GM19035 (cell line): ENCODE data around the gene TMEM72.

ENCODE experiments used
- ATAC-seq: cut with Tn5 transposase; IDR thresholded peaks from one replicate; pipeline ENCODE4 v1.9.1; 2021; ENCODE audit not compliant: unreplicated experiment

The TMEM72 gene

DNA sequence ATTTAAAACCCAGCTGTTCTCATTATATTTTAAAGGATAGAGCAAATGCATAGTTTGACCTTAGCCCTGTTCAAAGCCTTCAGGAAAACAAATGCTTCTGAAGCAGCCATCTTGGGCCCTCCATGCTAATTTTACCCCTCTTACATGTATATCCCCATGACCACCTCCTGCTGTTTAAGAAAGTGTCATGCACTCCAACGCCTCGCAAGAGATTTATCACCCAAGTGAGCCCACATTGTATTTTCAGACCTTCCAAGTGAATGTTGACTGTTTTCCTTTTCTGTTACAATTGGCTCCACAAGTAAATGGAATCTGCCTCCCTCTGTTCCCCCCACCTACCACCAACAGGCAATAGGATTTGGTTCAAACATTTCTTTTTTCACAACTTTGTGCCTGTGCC is 5.3 kb downstream of the TMEM72 start:
- ATAC-seq = no peak

DNA sequence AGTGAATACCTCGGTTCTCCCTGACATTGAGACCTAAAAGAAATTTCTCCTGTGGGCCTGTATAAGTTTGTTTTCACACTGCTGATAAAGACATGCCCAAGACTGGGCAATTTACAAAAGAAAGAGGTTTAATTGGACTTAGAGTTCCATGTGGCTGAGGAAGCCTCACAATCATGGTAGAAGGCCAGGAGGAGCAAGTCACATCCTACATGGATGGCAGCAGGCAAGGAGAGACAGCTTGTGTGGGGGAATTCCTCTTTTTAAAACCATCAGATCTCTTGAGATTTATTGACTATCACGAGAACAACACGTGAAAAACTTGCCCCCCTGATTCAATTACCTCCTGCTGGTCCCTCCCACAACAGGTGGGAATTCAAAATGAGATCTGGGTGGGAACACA is 6.7 kb downstream of the TMEM72 start:
- ATAC-seq = no peak

DNA sequence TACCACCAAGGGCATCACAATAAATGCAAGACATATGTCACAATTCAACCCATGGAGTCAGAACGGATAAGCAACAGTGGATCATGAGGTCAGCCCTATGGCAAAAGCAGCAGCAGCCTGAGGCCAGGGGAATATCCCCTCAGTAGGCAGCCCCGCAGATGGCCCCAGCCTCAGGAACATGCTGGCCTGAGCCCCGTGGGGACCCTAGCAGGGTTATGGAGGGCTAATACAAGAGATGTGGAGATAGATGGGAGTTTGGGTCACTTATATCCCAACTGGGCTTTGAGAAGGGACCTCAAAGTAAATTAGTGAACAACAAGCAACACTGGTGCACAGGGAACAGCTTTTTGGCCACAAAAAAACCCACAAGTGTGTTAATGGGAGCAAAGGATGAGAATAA is 9.1 kb downstream of the TMEM72 start:
- no peak for ATAC-seq

DNA sequence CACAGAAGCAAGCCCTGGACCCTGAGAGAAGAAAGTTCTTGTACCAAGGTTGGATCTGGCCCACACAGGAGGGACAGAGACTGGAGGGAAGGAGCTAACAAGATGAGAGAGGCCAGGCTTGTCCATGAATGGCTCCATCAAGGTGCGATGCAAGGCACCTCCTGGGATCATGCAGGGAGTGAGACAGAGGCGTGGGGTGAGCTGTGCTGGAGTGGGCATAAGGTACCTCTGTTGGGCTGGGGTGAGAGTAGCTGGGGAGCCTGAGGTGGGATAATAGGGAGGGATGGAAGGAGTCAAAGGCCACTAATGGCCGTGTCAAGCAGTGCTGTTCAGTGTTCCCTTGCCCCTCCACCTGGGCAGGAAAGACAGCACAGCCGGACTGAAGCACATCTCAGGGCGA is 9.9 kb downstream of the TMEM72 start:
- no peak for ATAC-seq

DNA sequence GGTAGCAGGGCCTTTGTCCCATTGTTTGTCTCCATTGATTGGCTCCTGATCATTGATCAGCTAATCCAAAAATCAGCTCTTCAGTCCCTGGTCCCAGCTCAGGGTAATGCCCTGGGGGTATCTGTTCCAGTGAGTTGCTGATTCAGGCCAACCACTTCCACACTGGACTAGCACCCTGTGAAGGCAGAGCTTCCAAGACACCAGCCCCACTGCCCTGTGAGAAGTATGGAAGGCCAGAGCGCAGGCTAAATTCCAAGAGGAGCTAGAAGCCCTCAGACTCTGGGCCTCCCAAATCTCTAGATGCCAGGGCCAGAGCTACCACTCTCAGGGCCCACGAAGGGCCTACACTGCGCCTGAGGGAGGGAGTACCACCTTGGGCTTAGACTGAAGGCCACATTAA is 10.4 kb downstream of the TMEM72 start:
- no peak for ATAC-seq

DNA sequence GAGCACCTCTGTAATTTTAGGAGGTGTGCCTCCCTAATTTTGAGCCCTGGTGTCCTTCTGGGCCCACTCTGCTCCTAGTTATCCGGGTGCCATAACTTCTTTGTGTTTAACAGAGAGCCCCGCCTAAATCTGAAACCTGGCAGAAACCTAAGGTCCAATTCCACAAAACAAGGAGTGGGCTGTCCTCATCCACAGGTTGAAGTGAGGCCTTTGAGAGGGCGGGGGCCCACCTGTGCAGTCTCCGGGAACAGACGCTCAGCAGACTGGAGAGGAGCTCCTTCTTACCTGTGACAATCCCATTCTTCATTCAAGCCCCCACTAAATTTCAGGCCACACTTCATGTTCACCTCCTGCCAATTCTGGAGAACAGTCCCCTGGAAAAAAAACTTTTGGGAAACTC is 10.9 kb downstream of the TMEM72 start:
- ATAC-seq = no peak

DNA sequence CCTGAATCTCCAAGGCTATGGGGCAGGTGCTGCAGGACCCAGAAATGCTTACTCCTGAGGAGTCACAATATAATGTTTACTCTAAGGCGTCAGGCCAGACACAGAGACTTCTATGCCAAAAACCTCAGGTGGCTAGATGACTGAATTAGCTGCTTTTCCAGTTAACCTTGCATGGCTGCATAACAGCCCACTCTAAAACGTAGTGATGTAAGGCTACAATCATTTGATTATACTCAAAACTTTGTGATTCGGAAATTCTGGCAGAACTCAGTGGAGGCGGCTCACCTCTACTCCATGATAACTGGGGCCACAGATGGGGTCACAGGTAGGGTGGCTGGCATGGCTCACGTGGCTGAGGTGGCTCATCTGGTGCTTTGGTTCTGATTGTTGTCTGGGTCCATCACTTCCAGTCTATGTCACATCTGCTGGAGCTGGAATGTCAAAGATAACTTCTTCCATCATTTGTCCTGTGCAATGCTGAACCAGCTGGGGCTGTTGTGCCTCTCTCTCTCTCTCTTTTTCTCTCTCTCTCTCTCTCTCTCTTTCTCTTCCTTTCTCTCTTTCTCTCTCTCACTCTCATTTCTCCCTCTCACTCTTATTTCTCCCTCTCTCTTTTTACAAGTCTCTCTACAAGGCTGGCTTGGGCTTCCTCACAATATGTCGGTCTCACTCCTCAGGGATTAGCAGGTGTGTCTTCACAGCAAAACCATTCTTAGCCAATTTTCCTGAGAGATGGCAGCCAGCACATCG is 11.8 kb downstream of the TMEM72 start:
- no peak for ATAC-seq

DNA sequence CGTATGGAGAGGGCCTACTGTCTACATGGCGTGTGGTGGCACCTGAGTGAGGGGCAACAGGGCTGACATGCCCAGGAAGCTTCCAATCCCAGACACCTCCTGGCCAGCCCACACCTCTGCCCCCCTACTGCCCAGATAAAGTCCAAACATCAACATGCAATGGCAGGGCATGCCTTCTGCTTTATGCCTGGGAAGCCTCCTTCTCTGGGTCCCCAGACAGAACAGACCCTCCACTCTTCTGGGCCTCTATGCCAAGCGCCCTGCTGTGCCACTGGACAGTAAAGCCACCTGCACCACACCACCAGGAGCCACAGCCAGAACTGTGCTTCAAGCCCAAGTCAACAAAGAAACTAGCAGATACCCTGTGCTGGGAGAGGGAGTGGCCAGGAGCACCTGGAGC is 12.5 kb downstream of the TMEM72 start:
- ATAC-seq = no peak

DNA sequence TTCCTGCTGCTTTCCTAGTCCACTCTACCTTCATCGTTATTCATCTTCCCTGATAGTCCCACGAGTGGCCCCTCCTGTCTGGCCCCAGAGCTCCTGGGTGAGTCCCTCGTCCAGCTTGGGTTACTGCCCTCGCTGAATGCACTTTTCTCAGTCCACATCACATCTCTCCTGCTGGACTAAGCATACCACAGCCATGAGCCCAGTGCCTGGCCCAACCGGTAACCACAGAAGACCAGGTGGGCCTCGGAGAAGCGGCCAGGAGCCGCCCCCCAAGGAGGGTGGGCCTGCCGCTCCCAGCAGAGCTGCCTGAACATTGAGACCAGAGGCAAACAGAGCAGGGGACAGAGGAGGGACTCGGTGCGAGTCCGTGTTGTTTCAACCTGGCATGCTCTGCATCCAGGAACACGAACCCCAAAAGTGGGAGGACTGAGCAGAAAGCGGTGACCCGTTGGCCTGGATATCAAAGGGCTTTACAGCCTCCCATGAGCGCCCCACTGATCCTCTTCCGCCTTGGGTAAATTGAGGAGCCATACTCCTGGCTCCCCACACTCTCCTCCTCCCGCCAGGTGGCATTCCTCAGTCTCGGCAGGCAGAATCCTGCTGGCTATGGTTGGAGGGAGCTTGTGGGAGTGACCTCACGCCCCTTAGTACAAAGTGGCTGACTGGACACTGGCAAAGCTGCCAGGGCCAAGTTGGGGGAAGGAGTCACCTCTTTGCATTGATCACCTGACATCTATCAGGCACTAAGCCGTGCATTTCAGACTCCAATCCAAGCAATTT is 13.3 kb downstream of the TMEM72 start:
- no peak for ATAC-seq

DNA sequence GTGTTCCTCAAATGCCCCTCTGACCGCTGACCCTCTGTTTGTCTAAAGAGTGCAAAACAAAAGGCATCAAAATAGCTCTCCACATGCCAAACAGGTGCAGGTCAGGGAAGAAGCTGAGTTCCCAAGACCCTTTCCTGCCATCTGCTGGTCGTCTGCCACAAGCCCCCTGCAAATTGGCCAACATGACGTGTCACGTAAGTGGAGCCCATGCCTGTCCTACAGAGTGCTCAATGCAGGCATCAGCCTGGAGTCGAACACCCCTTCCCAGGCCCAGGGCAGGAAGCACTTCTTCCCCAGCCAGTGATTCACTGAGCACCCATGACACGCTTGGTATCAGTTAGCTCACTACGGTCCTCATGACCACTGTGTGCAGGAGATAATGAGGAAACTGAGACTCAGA is 14.1 kb downstream of the TMEM72 start:
- ATAC-seq = no peak

DNA sequence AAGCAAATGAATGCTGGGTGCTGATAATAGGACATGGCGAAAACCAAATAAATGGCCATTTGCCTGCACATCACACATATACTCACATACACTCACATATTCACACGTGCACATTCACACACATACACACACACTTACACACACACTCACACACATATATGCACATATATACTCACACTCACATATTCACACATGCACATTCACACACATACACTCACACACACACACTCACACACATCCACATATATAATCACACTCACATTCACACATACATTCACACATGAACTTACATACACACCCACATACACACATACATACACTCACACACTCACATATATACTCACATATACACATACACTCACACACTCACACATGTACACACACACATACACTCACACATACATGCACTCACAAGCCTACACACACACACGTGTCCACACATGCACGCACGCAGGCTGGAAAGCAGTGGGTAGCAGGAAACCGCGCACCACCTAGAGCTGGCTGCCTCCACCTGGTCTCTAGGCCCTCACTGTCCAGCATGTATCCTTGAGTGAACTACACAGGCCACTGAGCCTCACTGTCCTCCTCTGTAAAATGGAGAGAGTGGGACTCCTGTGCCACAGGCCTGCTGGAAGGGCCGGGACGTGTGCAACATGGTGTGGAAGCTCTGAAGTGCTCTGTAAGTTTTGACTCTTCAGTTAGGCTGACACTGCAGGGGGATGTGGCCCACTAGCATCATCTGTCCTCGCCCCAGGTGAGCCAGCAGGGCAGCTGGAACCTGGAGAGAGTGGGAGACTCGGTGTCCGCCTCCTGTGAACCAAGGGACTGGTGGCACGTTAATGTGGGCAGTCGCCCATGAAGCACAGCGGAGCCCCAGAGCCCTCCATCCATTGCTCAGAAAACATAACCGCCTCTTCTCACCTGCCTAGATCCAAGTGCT is 14.9 kb downstream of the TMEM72 start:
- ATAC-seq = no peak

DNA sequence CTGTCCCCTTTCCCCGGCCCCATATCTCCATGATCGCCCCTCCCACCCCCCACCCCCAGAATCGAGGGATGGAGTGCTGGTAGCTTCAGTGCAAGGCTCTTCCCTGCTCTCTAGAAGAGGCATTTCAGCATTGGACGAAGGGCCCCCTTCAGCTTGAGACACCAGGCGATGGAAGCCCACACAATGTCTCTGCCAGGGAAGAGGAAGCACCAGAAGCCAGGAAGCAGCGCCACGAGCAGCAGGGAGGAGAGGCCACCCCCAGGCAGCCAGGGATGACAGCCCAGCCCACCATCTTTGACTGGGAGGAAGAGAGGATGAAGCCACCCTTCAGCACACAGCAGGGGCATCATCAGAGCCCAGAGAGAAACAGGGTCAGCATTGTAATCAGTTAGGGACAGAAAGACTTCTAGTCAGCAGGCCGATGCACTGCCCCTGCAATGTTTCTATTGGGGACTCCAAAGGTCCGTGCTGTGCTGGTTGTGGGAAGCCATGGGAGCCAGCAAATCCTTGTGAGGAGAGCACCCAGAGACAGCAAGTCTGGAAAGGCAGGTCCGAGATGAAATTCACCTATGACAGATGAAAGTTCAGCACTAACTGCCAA is 15.7 kb downstream of the TMEM72 start:
- ATAC-seq = no peak

DNA sequence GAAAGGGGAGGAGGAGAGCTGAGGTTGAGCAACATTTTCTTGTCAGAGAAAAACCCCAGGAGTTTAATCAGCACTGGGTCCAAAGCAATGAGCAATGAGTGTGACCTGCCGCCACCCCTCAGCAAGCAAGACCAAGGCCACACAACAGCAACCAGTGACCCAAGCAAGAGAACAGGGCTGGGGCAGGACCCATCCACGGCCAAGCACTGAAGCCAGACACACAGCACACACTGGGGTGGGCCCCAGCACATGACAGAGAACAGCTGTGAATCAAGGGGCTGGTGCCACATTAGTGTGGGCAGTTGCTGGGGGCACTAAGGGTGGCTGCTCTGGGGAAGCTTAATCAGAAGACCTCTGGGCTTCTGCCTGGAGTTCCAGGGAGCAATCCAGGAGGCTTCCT is 16.2 kb downstream of the TMEM72 start:
- no peak for ATAC-seq

DNA sequence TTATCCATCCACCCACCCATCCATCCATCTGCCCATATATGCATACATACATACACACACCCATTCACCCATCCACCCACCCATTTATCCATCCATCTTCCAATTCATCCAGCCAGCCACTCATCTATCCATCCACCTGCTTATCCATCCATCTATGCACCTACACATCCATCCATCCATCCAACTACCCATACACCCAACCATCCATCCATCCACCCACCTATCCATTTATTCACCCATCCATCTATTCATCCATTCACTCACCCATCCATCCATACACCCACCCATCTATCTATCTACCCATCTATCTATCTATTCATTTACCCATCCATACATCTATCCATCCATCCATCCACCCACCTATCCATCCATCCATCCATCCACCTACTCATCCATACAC is 17.3 kb downstream of the TMEM72 start:
- no peak for ATAC-seq

DNA sequence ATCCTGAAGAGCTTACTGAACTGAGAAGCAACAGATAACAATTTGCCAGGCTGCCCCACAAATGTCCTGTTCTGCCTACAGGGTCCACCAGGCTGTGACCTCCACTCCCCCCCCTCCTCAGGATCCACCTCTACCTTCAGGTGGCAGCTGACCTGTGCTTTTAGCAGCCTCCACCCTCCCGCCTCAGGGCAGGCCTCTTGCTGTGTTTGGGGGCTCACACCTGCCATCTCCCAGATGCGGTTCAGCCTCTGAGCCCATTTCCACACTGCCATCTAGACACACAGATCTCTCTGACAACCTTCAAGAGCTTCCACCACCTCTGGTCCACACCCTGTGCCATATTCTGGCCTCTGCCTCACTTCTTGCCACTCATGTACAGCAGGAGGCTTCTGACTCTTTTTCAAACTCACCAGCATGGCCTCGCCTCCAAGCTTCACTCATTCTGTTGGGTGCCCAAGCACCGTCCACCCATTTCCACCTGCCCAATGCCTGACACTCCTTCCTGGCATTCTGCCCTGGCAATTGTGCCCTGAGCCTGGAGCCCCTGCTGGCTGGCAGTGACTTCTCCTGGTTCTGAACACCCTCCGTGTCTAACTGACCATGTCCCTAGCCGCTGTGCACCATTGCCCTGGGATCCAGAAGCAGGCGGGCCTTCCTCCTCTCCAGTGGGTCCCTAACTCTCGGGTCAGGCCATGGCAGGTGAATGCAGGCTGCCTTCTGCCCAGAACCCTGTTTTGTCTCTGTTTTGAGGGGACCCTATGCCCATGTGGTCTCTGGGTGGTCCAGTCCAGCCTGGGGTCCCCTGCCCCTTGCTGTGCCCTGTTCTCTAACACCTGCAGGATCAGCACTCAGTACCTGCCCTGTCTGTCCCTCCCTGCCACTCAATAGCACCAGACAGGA is 18.5 kb downstream of the TMEM72 start:
- no peak for ATAC-seq

DNA sequence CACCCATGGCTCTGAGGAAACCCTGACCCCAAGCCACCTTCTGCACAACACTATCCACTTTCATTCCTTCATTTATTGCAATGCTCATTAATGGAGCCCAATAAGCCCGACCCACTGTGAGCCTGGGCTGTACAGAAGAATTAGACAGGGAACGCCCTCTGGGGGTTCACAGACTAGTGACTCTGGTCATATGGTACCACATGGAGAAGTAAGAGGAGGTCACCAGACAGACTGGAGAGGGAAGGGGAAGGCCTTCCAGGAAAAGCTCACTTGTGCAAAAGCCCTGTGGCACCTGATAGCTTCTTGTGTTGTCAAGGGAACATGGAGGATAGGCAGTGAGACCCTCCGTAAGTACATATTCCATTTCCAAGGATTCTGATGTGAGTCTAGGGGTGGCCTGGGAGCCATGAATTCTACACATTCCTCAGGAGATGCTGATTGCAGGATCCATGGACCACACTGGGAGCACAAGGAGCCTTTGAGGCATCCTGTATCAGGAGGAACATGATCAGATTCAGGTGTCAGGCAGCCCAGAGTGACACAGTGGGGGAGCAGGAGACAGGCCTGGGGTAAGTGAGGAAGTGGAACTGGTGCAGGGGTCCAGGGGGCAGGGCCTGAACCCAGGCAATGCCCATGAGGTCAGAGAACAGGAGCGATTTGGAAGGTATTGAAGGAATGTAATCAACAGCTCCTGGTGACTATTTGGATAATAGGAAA is 19.9 kb downstream of the TMEM72 start:
- no peak for ATAC-seq

DNA sequence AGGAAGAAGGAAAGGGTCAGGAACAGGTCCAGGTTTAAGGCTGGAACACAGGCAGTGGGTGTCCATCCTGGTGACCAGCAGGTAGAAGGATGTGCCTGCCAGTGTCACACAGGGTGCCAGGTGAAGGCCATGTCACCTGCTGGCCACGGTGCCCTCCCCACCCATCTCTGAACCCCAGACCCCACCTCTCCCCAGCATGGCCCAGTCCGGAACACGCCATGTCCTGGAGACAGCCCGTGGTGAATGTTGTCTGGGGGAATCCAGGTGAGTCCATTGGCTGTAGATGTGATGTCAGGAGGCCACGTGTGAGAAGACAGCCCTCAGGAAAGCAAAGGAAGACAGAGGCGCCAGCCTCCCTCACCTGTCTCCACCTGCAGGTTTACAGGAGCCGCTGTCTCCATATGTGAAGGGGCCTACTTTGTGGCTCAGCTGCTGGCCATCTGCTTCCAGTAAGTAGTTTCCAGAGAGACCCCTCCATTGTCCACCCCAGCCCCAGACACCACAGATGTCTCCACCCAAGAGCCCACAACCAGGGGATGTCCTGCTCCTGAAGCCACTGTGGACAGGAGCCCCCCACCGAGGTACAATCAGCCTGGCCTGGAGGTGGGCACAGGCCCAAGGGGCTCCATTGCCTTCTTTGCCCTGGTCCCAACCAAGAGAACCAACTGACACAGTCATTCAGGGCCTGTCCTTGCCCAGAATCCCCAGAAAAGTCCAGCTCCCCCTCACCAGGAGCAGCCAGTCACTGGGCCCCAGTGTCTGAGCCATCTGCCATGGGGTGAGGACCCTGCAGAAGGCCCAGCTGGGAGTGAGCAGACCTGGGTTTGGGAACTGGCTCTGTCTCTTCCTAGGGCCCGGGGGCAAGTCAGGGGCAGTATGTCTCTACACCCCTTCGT is 20.7 kb downstream of the TMEM72 start:
- no peak for ATAC-seq
